Fibroblast of lung (primary cell): ENCODE measurements around the gene DLG5. TPM values are rescaled to one million over a fixed set of nuclear protein-coding genes. Genes with fewer than 3 reads are reported as not detected.

Source experiments
- DNase-seq, 2 donors: peaks; one replicate each; pipeline versions ENCODE4 v3.0.0 to v3.0.0-alpha.2; 2010; ENCODE audit warnings: low read depth in 2 of 2
- H2AFZ ChIP-seq: 2 replicates; pipeline ENCODE4 v1.5.1; 2012; ENCODE audit warnings: low read length, control low read depth, inconsistent platforms
- H3K27ac ChIP-seq: 2 replicates; pipeline ENCODE4 v1.5.1; 2011; ENCODE audit warnings: low read length, control low read depth; ENCODE audit not compliant: insufficient read depth
- H3K27me3 ChIP-seq: 2 replicates; pipeline ENCODE4 v1.5.1; 2011; ENCODE audit warnings: mild to moderate bottlenecking, low read length; ENCODE audit not compliant: control insufficient read depth, insufficient read depth
- H3K36me3 ChIP-seq: 2 replicates; pipeline ENCODE4 v1.5.1; 2011; ENCODE audit warnings: low read length; ENCODE audit not compliant: control insufficient read depth, insufficient read depth
- H3K4me1 ChIP-seq: 2 replicates; pipeline ENCODE4 v1.5.1; 2011; ENCODE audit warnings: low read length; ENCODE audit not compliant: control insufficient read depth, insufficient read depth; ENCODE audit errors: extremely low read depth
- H3K4me2 ChIP-seq: 2 replicates; pipeline ENCODE4 v1.5.1; 2011; ENCODE audit warnings: low read length, control low read depth; ENCODE audit not compliant: insufficient read depth; ENCODE audit errors: extremely low read depth
- H3K4me3 ChIP-seq, 4 experiments: fragments of 200-600 bp in 1 of 4; sonication (generic) in 1 of 4; replicated peaks in 1 of 4; 2 replicates each; pipeline ENCODE4 v1.5.1; 2011 to 2016; ENCODE audit warnings: low read length in 4 of 4, low read depth in 3 of 4, mild to moderate bottlenecking in 3 of 4, control low read depth in 2 of 4, inconsistent platforms in 1 of 4, mixed read lengths in 1 of 4; ENCODE audit not compliant: insufficient read depth in 1 of 4; ENCODE audit errors: control extremely low read depth in 1 of 4
- H3K79me2 ChIP-seq: 2 replicates; pipeline ENCODE4 v1.5.1; 2012; ENCODE audit warnings: mild to moderate bottlenecking, low read length, inconsistent platforms; ENCODE audit not compliant: control insufficient read depth, insufficient read depth
- H3K9ac ChIP-seq: 2 replicates; pipeline ENCODE4 v1.5.1; 2011; ENCODE audit warnings: mild to moderate bottlenecking, low read length, control low read depth; ENCODE audit not compliant: insufficient read depth
- H3K9me3 ChIP-seq: 2 replicates; pipeline ENCODE4 v1.5.1; 2012; ENCODE audit warnings: low read depth, low read length; ENCODE audit not compliant: control insufficient read depth, insufficient read depth
- H4K20me1 ChIP-seq: 2 replicates; pipeline ENCODE4 v1.5.1; 2011; ENCODE audit warnings: low read length; ENCODE audit not compliant: control insufficient read depth, insufficient read depth; ENCODE audit errors: extremely low read depth
- CTCF ChIP-seq, 2 donors: IDR thresholded peaks in 1 of 2; conservative IDR thresholded peaks in 1 of 2; 1 replicate in 1 of 2; 2 replicates in 1 of 2; pipeline ENCODE4 v1.5.1; 2011 to 2012; ENCODE audit warnings: low read length in 2 of 2, control low read depth in 1 of 2, inconsistent platforms in 1 of 2, low read depth in 1 of 2, mild to moderate bottlenecking in 1 of 2
- EZH2 ChIP-seq: IDR thresholded peaks from 2 replicates; pipeline ENCODE4 v1.5.1; 2012; ENCODE audit warnings: low read length, control low read depth, mild to moderate bottlenecking; ENCODE audit errors: missing control alignments
- polyA plus RNA-seq, 2 donors: library from polyadenylated mRNA; depleted of rRNA in 1 of 2; stranded (reverse) in 1 of 2; unstranded in 1 of 2; fragments of >200 nt; gene quantifications; 2 replicates each; pipeline ENCODE4 v1.2.1, GENCODE V29; 2011 to 2012; ENCODE audit warnings: missing spikeins in 1 of 2
- total RNA-seq: library from RNA; depleted of rRNA; stranded (reverse); fragments of >200 nt; gene quantifications from 2 replicates; pipeline ENCODE4 v1.2.1, GENCODE V29; 2014

DLG5 gene
- total and polyA plus RNA-seq, 2 donors (not counting 1 experiment from before 2014, with no cell fraction given) = 15.3 to 40.8 TPM

DNA sequence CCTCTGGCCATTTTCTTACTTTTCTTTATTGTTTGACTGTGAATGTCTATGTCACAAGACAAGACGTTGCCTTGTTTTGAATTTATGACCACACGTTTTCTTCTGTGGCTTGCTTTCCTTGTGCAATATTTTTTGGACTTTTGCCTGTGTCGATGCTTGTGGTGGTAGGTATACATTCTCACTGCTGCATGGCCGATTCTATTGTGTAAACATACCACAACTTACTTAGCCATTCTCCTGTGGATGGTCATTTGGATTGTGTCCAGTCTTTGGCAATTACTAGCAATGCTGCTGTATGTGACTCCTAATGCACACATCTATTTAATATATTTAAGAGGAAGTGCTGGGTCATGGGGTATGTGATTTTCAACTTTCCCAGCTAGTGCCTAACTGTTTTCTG lies 18.0 kb upstream of the DLG5 start:
- H3K9me3 ChIP-seq = no peaks in the 10 kb centered on the region
- DNase-seq = peak; percentile 86 to 94

DNA sequence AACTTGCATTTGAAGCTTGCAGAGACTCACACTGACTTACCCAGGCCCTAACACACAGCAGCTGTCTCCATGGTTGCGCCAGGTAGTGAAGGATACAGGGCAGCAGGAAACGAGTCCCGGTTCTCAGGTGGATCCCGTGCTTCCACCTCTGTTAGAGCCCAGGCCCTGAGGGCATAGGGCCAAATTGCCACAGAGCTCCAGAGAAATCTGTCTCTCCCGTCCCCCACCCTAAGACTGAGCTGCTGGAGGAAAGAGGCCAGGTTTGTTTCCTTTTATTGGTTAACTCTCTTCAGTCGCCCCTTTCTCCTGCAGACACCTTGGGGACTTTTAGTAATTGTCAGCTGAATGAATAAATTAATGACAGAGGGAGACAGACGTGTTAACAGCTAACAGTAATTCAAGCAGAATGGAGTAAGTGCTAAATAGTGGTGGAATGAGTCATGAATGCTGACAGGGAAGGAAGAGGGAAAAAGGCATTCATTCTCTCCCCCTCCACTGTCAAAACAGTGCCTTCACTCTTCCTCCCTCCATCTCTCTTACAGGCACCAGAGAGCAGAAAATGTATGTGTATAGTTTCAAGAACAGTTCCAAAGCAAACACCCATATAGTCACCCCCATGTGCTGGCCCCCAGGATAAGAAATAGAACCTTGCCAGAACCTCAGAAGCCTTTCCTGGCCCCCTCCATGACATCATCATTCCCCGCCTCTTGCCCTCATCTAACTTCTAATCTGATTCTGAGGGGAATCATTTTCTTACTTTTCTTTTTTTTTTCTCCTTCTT lies 16.8 kb upstream of the DLG5 start:
- Histone ChIP-seq H3K36me3 (no peaks in the 10 kb centered on the region), H4K20me1 (no peaks in the 10 kb centered on the region), H3K9me3 (no peaks in the 10 kb centered on the region), H3K79me2 (no peaks in the 10 kb centered on the region), H3K27ac (no peak overlapping the region), H3K4me1 (peaks cover 6% of the 10 kb centered on the region), H3K4me3 (no peak overlapping the region), H3K9ac (no peak overlapping the region), H3K27me3 (no peaks in the 10 kb centered on the region), H3K4me2 (peak overlapping the region; percentile 27), H2AFZ (no peak overlapping the region)
- peak; percentile 69 to 86 for DNase-seq
- no peak for TF ChIP-seq EZH2
- no peak for TF ChIP-seq CTCF (conservative IDR thresholded peaks at IDR 0.05 in 1 of 2, IDR thresholded peaks at IDR 0.05 in 1 of 2; ENCODE audit: low read depth in 1 of 2, low read length in 2 of 2)

More for the DNA sequence above, 18.0 kb upstream of the DLG5 start:
- Histone ChIP-seq H2AFZ (no peak overlapping the region), H3K4me2 (no peak overlapping the region), H4K20me1 (no peaks in the 10 kb centered on the region), H3K79me2 (no peaks in the 10 kb centered on the region), H3K4me1 (peaks cover 4% of the 10 kb centered on the region), H3K9ac (no peak overlapping the region), H3K27ac (no peak overlapping the region), H3K4me3 (no peak overlapping the region), H3K36me3 (no peaks in the 10 kb centered on the region), H3K27me3 (no peaks in the 10 kb centered on the region)
- TF ChIP-seq CTCF (conservative IDR thresholded peaks at IDR 0.05 in 1 of 2, IDR thresholded peaks at IDR 0.05 in 1 of 2; ENCODE audit: low read depth in 1 of 2, low read length in 2 of 2) (no peak), EZH2 (no peak)

DNA sequence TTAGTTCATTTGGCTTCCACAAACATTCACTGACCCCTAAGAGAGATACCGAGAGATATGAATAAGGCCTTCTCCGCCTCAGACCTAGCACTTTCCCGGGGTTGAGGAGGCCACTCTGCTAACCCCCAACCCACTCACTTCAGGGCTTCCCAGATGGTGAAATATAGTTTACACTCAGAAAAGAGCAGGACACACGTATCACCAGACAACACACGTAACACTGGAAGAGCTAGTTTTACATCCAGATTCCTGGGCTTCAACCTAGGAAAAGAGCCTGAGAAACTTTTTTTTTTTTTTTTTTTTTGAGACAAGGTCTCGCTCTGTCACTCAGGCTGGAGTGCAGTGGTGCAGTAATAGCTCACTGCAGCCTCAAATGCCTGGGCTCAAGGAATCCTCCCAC lies 15.2 kb upstream of the DLG5 start:
- TF ChIP-seq EZH2 (no peak), CTCF (conservative IDR thresholded peaks at IDR 0.05 in 1 of 2, IDR thresholded peaks at IDR 0.05 in 1 of 2; ENCODE audit: low read depth in 1 of 2, low read length in 2 of 2) (no peak)

More for the DNA sequence above, 15.2 kb upstream of the DLG5 start:
- H3K36me3 ChIP-seq = no peaks in the 10 kb centered on the region
- no peaks in the 10 kb centered on the region for H3K9me3 ChIP-seq
- H3K79me2 ChIP-seq = no peaks in the 10 kb centered on the region
- H2AFZ ChIP-seq = no peak overlapping the region
- H3K27ac ChIP-seq = no peak overlapping the region
- DNase-seq = no peak
- H3K27me3 ChIP-seq = no peaks in the 10 kb centered on the region
- H3K4me2 ChIP-seq = no peak overlapping the region
- H3K9ac ChIP-seq = no peak overlapping the region
- H3K4me3 ChIP-seq = no peak overlapping the region
- no peaks in the 10 kb centered on the region for H4K20me1 ChIP-seq
- H3K4me1 ChIP-seq = peaks cover 6% of the 10 kb centered on the region
